Measurements from ENCODE around the gene MARF1. TPM values are rescaled to one million over a fixed set of nuclear protein-coding genes. Genes with fewer than 3 reads are reported as not detected.
"Not testable (repeated sequence)": the region's sequence is repeated elsewhere in the genome, so short reads cannot be mapped to it uniquely, and the experiment has no call there.

The MARF1 gene
- total RNA-seq: 10 to 100 TPM; 32.0 to 52.6 (median 41.1) TPM

GRCh38 chr16:15643048-15643945, at the start of gene MARF1:
TSS of gene MARF1 (minus strand) at chr16:15643154. CDS start at chr16:15639233, 3,921 bp downstream.
- in situ Hi-C loops (cut with MboI; ENCODE audit: low pct_ligation_motif_present in 1 of 4, low pct_unique_long_range_greater_than_20kb in 1 of 4, low sequenced_read_pairs in 3 of 4): no loop called here
- TF ChIP-seq POLR2AphosphoS5 (IDR thresholded peaks at IDR 0.05): peak; percentile 96 to 98 (median 98)
- peak; percentile 41 to 72 (median 47) for TF ChIP-seq CTCF (IDR thresholded peaks at IDR 0.05)
- TF ChIP-seq POLR2A (IDR thresholded peaks at IDR 0.05): peak; percentile 99
- no peak for TF ChIP-seq EP300 (IDR thresholded peaks at IDR 0.05; ENCODE audit: low read depth)
- WGBS, 2 donors (ENCODE audit: low coverage in 1 of 2): 0% methylated on average over 13 to 57 of the region's 58 CpGs

GRCh38 chr16:15692508-15692907, 49.6 kb upstream of the MARF1 start:
- intact Hi-C loops (cut with DNase I; ENCODE audit: low total_unique reads); in situ Hi-C loops (cut with MboI; ENCODE audit: low pct_ligation_motif_present in 1 of 4, low pct_unique_long_range_greater_than_20kb in 1 of 4, low sequenced_read_pairs in 3 of 4); H3K27me3 ChIP-seq; H3K9me3 ChIP-seq; H3K4me1 ChIP-seq; DNase-seq; H3K27ac ChIP-seq; H3K4me3 ChIP-seq: not testable (repeated sequence)
- WGBS, 2 donors (ENCODE audit: low coverage in 1 of 2): 100% methylated on average over 1 of the region's 1 CpG; no CpG with 5 or more reads in 1 of the 2 donors
- H3K36me3 ChIP-seq: peaks cover 0 to 77% (median 27%) of the 10 kb centered on the region in 4 donors

More at GRCh38 chr16:15643048-15643945, at the start of gene MARF1:
- intact Hi-C loops (cut with DNase I; ENCODE audit: low total_unique reads): no loop called here
- Histone ChIP-seq H3K4me3 (peak within 1 kb of the TSS; percentile 55 to 98 (median 82)), H3K36me3 (peaks cover 0 to 8% (median 3%) of the 10 kb centered on the region in 4 donors), H3K4me1 (peaks cover 8 to 39% (median 30%) of the 10 kb centered on the region in 4 donors), H3K27me3 (no peaks in the 10 kb centered on the region), H3K9me3 (no peaks in the 10 kb centered on the region), H3K27ac (peak within 1 kb of the TSS; percentile 98 to 100 (median 98))
- peak; percentile 100 for DNase-seq

DNA sequence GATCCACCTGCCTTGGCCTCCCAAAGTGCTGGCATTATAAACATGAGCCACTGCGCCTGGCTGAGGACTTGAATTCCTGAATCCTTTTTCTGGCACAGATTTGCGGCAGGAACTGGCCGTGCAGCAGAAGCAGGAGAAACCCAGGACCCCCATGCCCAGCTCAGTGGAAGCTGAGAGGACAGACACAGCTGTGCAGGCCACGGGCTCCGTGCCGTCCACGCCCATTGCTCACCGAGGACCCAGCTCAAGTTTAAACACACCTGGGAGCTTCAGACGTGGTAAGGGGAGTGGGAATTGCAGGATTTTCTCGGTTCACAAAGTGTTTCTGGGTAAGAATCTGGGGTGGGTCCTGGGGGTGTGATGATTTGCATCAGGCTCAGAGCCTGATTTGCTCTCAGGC, 48.1 kb upstream of the MARF1 start:
- 80 to 94% methylated on average over 1 to 10 of the region's 10 CpGs for WGBS, 2 donors (ENCODE audit: low coverage in 1 of 2)
- H3K36me3 ChIP-seq: peaks cover 0 to 68% (median 24%) of the 10 kb centered on the region in 4 donors

DNA sequence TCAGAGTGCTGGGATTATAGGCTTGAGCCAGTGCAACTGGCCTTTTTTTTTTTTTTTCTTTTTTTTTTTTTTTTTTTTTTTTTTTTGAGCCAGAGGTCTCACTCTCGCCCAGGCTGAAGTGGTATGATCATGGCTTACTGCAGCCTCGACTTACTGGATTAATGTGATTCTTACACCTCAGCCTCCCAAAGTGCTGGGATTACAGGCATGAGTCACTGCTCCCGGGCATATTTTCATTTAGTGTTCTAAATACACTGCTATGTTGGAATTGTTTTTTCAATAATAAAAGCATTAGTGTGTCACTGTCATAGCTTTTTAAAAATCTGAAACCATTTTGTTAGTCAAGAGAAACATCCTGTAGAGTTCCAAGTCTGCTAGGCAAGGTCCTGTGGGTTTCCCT, 47.3 kb upstream of the MARF1 start:
- Histone ChIP-seq H3K4me1 (no peaks in the 10 kb centered on the region), H3K27ac (no peak overlapping the region), H3K27me3 (no peaks in the 10 kb centered on the region), H3K9me3 (no peaks in the 10 kb centered on the region), H3K4me3 (no peak overlapping the region), H3K36me3 (peaks cover 0 to 63% (median 23%) of the 10 kb centered on the region in 4 donors)
- 86 to 90% methylated on average over 3 of the region's 3 CpGs for WGBS, 2 donors (ENCODE audit: low coverage in 1 of 2)
- no peak for DNase-seq
- in situ Hi-C loops (cut with MboI; ENCODE audit: low pct_ligation_motif_present in 1 of 4, low pct_unique_long_range_greater_than_20kb in 1 of 4, low sequenced_read_pairs in 3 of 4) (no loop called here), intact Hi-C loops (cut with DNase I; ENCODE audit: low total_unique reads) (no loop called here)
- TF ChIP-seq POLR2AphosphoS5 (IDR thresholded peaks at IDR 0.05): no peak
- TF ChIP-seq POLR2A (IDR thresholded peaks at IDR 0.05): no peak
- TF ChIP-seq CTCF (IDR thresholded peaks at IDR 0.05): no peak
- TF ChIP-seq EP300 (IDR thresholded peaks at IDR 0.05; ENCODE audit: low read depth): no peak

More for the DNA sequence above, 48.1 kb upstream of the MARF1 start:
- Histone ChIP-seq H3K27me3 (no peaks in the 10 kb centered on the region), H3K9me3 (no peaks in the 10 kb centered on the region), H3K27ac (no peak overlapping the region), H3K4me3 (no peak overlapping the region), H3K4me1 (no peaks in the 10 kb centered on the region)
- no peak for DNase-seq
- in situ Hi-C loops (cut with MboI; ENCODE audit: low pct_ligation_motif_present in 1 of 4, low pct_unique_long_range_greater_than_20kb in 1 of 4, low sequenced_read_pairs in 3 of 4) (no loop called here), intact Hi-C loops (cut with DNase I; ENCODE audit: low total_unique reads) (no loop called here)
- no peak for TF ChIP-seq CTCF (IDR thresholded peaks at IDR 0.05)
- TF ChIP-seq POLR2AphosphoS5 (IDR thresholded peaks at IDR 0.05): no peak
- no peak for TF ChIP-seq EP300 (IDR thresholded peaks at IDR 0.05; ENCODE audit: low read depth)
- TF ChIP-seq POLR2A (IDR thresholded peaks at IDR 0.05): no peak

Measured in transverse colon (tissue), 4 donors.